RWPE1 (cell line): ENCODE results near the gene ATP1B2.
A peak's percentile ranks its signal among the peaks of the same experiment; 100 is the strongest.
"Not testable (repeated sequence)": the region's sequence is repeated elsewhere in the genome, so short reads cannot be mapped to it uniquely, and the experiment has no call there.

Source experiments
- CTCF ChIA-PET: fragments of 350-600 bp; sonication (Branson Sonifier 250); formaldehyde crosslinking; extraction: SDS; loops from one replicate; lab custom pipeline; 2021; lab: Yijun Ruan, JAX
- POLR2A ChIA-PET: fragments of 400-600 bp; formaldehyde crosslinking; extraction: SDS; loops from one replicate; lab custom pipeline; 2020; ENCODE audit warnings: antibody characterized with exemption; ENCODE audit not compliant: low non-redundant PET; lab: Yijun Ruan, JAX
- DNase-seq: peaks from one replicate; pipeline ENCODE4 v3.0.0; 2012; ENCODE audit warnings: low spot score
- H3K27ac ChIP-seq: fragments of 450-650 bp; 2 replicates; pipeline ENCODE4 v1.5.1; 2017
- TF ChIP-seq, protein P1 (sequence below): fragments of 450-650 bp; conservative IDR thresholded peaks from 2 replicates; pipeline ENCODE4 v1.5.1; 2017; ENCODE audit warnings: low read depth, mild to moderate bottlenecking

The ATP1B2 gene

DNA sequence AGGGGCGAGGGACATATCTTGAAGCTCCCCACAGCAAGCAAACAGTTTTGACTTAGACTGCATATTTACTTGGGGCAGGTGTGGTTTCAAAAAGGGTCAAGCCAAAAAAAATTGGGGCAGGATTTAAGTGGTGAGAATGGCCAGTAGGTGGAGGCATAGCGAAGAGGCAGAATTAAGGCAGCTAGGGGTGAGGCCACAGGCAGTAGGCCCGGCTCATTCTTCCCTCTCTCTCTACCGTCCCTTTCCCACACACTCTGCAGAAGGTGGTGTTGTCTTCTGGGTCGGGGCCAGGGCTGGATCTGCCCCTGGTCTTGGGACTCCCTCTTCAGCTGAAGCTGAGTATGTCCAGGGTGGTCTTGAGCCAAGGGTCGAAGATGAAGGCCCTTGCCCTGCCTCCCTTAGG is 18.2 kb upstream of the ATP1B2 start:
- TF ChIP-seq, protein P1, sequence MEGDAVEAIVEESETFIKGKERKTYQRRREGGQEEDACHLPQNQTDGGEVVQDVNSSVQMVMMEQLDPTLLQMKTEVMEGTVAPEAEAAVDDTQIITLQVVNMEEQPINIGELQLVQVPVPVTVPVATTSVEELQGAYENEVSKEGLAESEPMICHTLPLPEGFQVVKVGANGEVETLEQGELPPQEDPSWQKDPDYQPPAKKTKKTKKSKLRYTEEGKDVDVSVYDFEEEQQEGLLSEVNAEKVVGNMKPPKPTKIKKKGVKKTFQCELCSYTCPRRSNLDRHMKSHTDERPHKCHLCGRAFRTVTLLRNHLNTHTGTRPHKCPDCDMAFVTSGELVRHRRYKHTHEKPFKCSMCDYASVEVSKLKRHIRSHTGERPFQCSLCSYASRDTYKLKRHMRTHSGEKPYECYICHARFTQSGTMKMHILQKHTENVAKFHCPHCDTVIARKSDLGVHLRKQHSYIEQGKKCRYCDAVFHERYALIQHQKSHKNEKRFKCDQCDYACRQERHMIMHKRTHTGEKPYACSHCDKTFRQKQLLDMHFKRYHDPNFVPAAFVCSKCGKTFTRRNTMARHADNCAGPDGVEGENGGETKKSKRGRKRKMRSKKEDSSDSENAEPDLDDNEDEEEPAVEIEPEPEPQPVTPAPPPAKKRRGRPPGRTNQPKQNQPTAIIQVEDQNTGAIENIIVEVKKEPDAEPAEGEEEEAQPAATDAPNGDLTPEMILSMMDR = no peak; the same call in 1 of the 2 replicates
- CTCF ChIA-PET = interaction anchor here (0.5 to 2.3 kb wide), 14 partner anchors 8 to 776 kb away, joined by 3 to 14 read pairs (median 4); partner anchors contain the start of genes ATP1B2 and TP53
- POLR2A ChIA-PET = no interaction called here
- no peak overlapping the region for H3K27ac ChIP-seq
- peak; percentile 58 for DNase-seq

DNA sequence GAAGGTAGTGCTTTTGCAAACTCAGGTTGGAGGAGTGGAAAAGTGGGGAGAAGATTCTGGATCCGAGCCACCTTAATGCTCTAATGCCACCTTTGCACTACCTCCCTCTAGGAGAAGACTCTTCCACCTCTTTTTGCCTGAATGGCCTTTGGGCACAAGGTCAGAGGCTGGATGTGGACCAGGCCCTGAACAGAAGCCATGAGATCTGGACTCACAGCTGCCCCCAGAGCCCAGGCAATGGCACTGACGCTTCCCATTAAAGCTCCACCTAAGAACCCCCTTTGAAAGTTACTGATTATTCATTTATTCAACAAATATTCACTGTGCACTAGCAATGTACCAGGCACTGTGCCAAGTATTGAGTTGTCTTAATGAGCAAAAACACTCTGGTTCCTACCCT is 17.6 kb upstream of the ATP1B2 start:
- ChIA-PET CTCF (interaction anchor here (0.6 to 2.3 kb wide), 10 partner anchors 9 to 775 kb away, joined by 3 to 14 read pairs (median 4); partner anchors contain the start of genes ATP1B2 and TP53), POLR2A (no interaction called here)
- TF ChIP-seq, protein P1 = no peak
- DNase-seq = no peak
- H3K27ac ChIP-seq = no peak overlapping the region

DNA sequence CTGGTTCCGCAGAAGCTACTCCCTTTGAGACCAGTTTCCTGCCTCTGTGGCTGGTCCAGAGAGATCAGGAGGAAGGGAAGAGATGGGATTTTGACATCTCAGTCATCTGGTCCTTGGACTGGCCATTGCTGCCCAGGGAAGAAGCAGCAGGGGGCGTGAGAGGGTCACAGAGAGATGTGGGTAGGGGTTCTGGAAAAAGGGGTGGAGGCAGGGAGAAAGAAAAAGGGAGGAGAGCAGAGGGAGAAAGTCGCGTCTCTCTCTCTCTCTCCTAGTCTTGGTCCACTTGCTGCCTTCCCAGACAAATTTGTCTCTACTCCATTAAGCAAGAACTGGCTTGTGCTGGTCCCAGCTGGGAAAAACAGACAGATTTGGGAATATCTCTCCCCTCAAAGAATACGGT is 16.3 kb upstream of the ATP1B2 start:
- no peak overlapping the region for H3K27ac ChIP-seq
- POLR2A ChIA-PET = no interaction called here
- CTCF ChIA-PET = interaction anchor here (0.7 to 1.6 kb wide), 2 partner anchors 14 to 53 kb away, joined by 5 to 8 read pairs; partner anchors contain the start of gene TP53
- TF ChIP-seq, protein P1 = no peak
- peak; percentile 25 for DNase-seq

DNA sequence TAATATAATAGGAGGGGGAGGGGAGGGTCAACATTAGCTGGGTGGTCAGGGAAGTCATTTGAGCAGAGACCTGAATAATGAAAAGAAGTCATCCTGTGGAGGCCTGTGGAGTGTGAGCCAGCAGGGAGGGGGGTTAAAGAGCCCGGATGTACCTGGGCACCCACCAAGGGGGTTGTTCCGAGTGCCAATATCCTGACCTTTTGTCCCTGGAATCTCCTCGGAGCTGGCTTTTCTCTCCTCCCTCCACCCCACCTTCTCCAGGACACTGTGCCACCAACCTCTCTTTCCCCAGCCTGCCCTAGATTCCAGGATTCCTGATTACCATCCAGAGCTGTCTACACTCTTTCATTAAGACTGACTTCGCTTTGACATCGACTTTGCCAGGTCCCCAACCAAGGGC is 14.6 kb upstream of the ATP1B2 start:
- DNase-seq = no peak
- ChIA-PET POLR2A (no interaction called here), CTCF (interaction anchor here (0.6 kb wide), 1 partner anchor 199 kb away, joined by 3 read pairs; no protein-coding TSS in a partner anchor)
- H3K27ac ChIP-seq = no peak overlapping the region
- TF ChIP-seq, protein P1 = no peak

DNA sequence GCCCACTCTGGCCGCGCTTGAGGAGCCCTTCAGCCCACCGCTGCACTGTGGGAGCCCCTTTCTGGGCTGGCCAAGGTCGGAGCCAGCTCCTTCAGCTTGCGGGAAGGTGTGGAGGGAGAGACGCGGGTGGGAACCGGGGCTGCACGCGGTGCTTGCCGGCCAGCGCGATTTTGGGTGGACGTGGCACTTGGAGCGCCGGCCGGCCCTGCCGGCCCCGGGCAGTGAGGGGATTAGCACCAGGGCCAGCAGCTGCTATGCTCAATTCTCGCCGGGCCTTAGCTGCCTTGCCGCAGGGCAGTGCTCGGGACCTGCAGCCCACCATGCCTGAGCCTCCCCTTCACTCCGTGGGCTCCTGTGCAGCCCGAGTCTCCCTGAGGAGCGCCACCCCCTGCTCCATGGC is 9.9 kb upstream of the ATP1B2 start:
- ChIA-PET CTCF (no interaction called here), POLR2A (no interaction called here)
- H3K27ac ChIP-seq = no peak overlapping the region
- DNase-seq = no peak
- TF ChIP-seq, protein P1 = no peak

DNA sequence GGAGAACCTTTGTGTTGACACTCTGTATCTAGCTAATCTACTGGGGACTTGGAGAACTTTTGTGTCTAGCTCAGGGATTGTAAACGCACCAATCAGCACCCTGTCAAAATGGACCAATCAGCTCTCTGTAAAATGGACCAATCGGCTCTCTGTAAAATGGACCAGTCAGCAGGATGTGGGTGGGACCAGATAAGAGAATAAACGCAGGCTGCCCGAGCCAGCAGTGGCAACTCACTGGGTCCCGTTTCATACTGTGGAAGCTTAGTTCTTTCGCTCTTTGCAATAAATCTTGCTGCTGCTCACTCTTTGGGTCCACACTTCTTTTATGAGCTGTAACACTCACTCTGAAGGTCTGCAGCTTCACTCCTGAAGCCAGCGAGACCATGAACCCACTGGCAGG is 9.1 kb upstream of the ATP1B2 start:
- POLR2A ChIA-PET, DNase-seq, H3K27ac ChIP-seq: not testable (repeated sequence)
- CTCF ChIA-PET = interaction anchor here (1.7 kb wide), 1 partner anchor 9 kb away, joined by 6 read pairs; no protein-coding TSS in a partner anchor

DNA sequence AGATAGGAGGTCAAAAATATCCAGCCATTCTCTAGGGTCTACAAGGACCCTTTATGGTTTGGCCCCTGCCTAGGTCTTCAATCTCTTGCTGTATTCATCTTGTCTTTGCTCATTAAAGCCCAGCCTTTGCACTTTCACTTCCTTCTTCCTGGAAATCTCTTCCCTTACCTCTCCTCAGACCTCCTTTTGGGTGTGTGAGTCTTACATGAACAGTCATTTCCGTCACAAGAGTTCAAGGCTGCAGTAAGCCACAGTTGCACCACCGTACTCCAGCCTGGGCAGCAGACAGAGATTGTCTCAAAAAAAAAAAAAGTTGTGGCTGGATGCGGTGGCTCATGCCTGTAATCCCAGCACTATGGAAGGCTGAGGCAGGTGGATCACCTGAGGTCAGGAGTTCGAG is 6.0 kb upstream of the ATP1B2 start:
- CTCF ChIA-PET = no interaction called here
- POLR2A ChIA-PET = no interaction called here
- TF ChIP-seq, protein P1 = no peak
- H3K27ac ChIP-seq = no peak overlapping the region
- no peak for DNase-seq
